ENCODE data around the gene MYH16.

Gene MYH16

GRCh38 chr7:99243751-99244337 is 28.8 kb upstream of the MYH16 start:
- Histone ChIP-seq H3K4me3 (ENCODE audit: low read length) (no peak overlapping the region), H3K27ac (ENCODE audit: low read length) (no peak overlapping the region), H3K9me2 (replicated peaks; ENCODE audit: insufficient read depth, low read length) (no peaks in the 10 kb centered on the region), H4K20me1 (ENCODE audit: insufficient read depth, low read length) (no peaks in the 10 kb centered on the region), H3K4me1 (ENCODE audit: low read length) (no peaks in the 10 kb centered on the region), H3K79me2 (ENCODE audit: low read length) (no peaks in the 10 kb centered on the region), H3K4me2 (ENCODE audit: low read depth, low read length) (no peak overlapping the region), H3K9ac (ENCODE audit: low read length) (no peak overlapping the region), H3K27me3 (replicated peaks; ENCODE audit: insufficient read depth, low read length) (no peaks in the 10 kb centered on the region), H3K9me3 (replicated peaks; ENCODE audit: insufficient read depth, low read length) (no peaks in the 10 kb centered on the region), H3F3A (ENCODE audit: insufficient read depth, low read length) (no peaks in the 10 kb centered on the region), H2AFZ (ENCODE audit: low read length) (no peak overlapping the region), H3K36me3 (replicated peaks; ENCODE audit: insufficient read depth, low read length) (no peaks in the 10 kb centered on the region)
- TF ChIP-seq EZH2 (optimal IDR thresholded peaks at IDR 0.05; ENCODE audit: low read depth, low read length): no peak
- no peak for DNase-seq

GRCh38 chr7:99244939-99245338 is 27.7 kb upstream of the MYH16 start:
- no peak for DNase-seq
- Histone ChIP-seq H3K4me2 (ENCODE audit: low read depth, low read length) (no peak overlapping the region), H3F3A (ENCODE audit: insufficient read depth, low read length) (no peaks in the 10 kb centered on the region), H3K9me3 (replicated peaks; ENCODE audit: insufficient read depth, low read length) (no peaks in the 10 kb centered on the region), H3K9ac (ENCODE audit: low read length) (no peak overlapping the region), H3K27ac (ENCODE audit: low read length) (no peak overlapping the region), H3K9me2 (replicated peaks; ENCODE audit: insufficient read depth, low read length) (no peaks in the 10 kb centered on the region), H2AFZ (ENCODE audit: low read length) (no peak overlapping the region), H3K27me3 (replicated peaks; ENCODE audit: insufficient read depth, low read length) (no peaks in the 10 kb centered on the region), H3K4me1 (ENCODE audit: low read length) (no peaks in the 10 kb centered on the region), H3K79me2 (ENCODE audit: low read length) (no peaks in the 10 kb centered on the region), H4K20me1 (ENCODE audit: insufficient read depth, low read length) (no peaks in the 10 kb centered on the region), H3K4me3 (ENCODE audit: low read length) (no peak overlapping the region), H3K36me3 (replicated peaks; ENCODE audit: insufficient read depth, low read length) (no peaks in the 10 kb centered on the region)
- TF ChIP-seq EZH2phosphoT487 (IDR thresholded peaks at IDR 0.05; ENCODE audit: low read length) (no peak), CTCF (IDR thresholded peaks at IDR 0.05; ENCODE audit: low read length) (no peak), EZH2 (optimal IDR thresholded peaks at IDR 0.05; ENCODE audit: low read depth, low read length) (no peak)

- DNase-seq: no peak
- TF ChIP-seq EZH2phosphoT487 (IDR thresholded peaks at IDR 0.05; ENCODE audit: low read length) (no peak), CTCF (IDR thresholded peaks at IDR 0.05; ENCODE audit: low read length) (no peak), EZH2 (optimal IDR thresholded peaks at IDR 0.05; ENCODE audit: low read depth, low read length) (no peak)
- Histone ChIP-seq H3F3A (ENCODE audit: insufficient read depth, low read length) (no peaks in the 10 kb centered on the region), H3K9me3 (replicated peaks; ENCODE audit: insufficient read depth, low read length) (no peaks in the 10 kb centered on the region), H3K27me3 (replicated peaks; ENCODE audit: insufficient read depth, low read length) (no peaks in the 10 kb centered on the region), H2AFZ (ENCODE audit: low read length) (no peak overlapping the region), H3K9ac (ENCODE audit: low read length) (no peak overlapping the region), H3K27ac (ENCODE audit: low read length) (no peak overlapping the region), H3K4me3 (ENCODE audit: low read length) (no peak overlapping the region), H3K79me2 (ENCODE audit: low read length) (no peaks in the 10 kb centered on the region), H4K20me1 (ENCODE audit: insufficient read depth, low read length) (no peaks in the 10 kb centered on the region), H3K9me2 (replicated peaks; ENCODE audit: insufficient read depth, low read length) (no peaks in the 10 kb centered on the region), H3K36me3 (replicated peaks; ENCODE audit: insufficient read depth, low read length) (no peaks in the 10 kb centered on the region), H3K4me1 (ENCODE audit: low read length) (no peaks in the 10 kb centered on the region), H3K4me2 (ENCODE audit: low read depth, low read length) (no peak overlapping the region)
Measured at GRCh38 chr7:99248391-99249095, 24.1 kb upstream of the MYH16 start.

GRCh38 chr7:99249985-99250575 is 22.6 kb upstream of the MYH16 start:
- H4K20me1 ChIP-seq (ENCODE audit: insufficient read depth, low read length): no peaks in the 10 kb centered on the region
- H3K4me1 ChIP-seq (ENCODE audit: low read length): no peaks in the 10 kb centered on the region
- no peak overlapping the region for H2AFZ ChIP-seq (ENCODE audit: low read length)
- no peak for TF ChIP-seq EZH2 (optimal IDR thresholded peaks at IDR 0.05; ENCODE audit: low read depth, low read length)
- no peaks in the 10 kb centered on the region for H3K27me3 ChIP-seq (replicated peaks; ENCODE audit: insufficient read depth, low read length)
- H3K27ac ChIP-seq (ENCODE audit: low read length): no peak overlapping the region
- no peaks in the 10 kb centered on the region for H3F3A ChIP-seq (ENCODE audit: insufficient read depth, low read length)
- no peaks in the 10 kb centered on the region for H3K9me2 ChIP-seq (replicated peaks; ENCODE audit: insufficient read depth, low read length)
- H3K9ac ChIP-seq (ENCODE audit: low read length): no peak overlapping the region
- H3K36me3 ChIP-seq (replicated peaks; ENCODE audit: insufficient read depth, low read length): no peaks in the 10 kb centered on the region
- H3K79me2 ChIP-seq (ENCODE audit: low read length): no peaks in the 10 kb centered on the region
- no peak overlapping the region for H3K4me3 ChIP-seq (ENCODE audit: low read length)
- no peak for DNase-seq
- H3K9me3 ChIP-seq (replicated peaks; ENCODE audit: insufficient read depth, low read length): no peaks in the 10 kb centered on the region
- H3K4me2 ChIP-seq (ENCODE audit: low read depth, low read length): no peak overlapping the region
